Measurements from ENCODE around the gene UBE2E2. TPM values are rescaled to one million over a fixed set of nuclear protein-coding genes. Genes with fewer than 3 reads are reported as not detected.

The UBE2E2 gene
- total RNA-seq, 2 donors from 2014 or later: 1.2 to 7.6 TPM

GRCh38 chr3:23537101-23537551, 334.0 kb downstream of the UBE2E2 start:
- no peak for TF ChIP-seq CTCF (IDR thresholded peaks at IDR 0.05)
- Histone ChIP-seq H3K27ac (no peak overlapping the region), H3K9ac (ENCODE audit: low read depth in 2 of 2, low read length in 2 of 2) (no peak overlapping the region), H3K4me3 (no peak overlapping the region), H3K4me1 (no peaks in the 10 kb centered on the region), H3K36me3 (no peaks in the 10 kb centered on the region), H3K9me3 (no peaks in the 10 kb centered on the region), H3K27me3 (no peaks in the 10 kb centered on the region)
- intact Hi-C loops (cut with DNase I): no loop called here
- no peak for DNase-seq

- H3K27me3 ChIP-seq: no peaks in the 10 kb centered on the region
- no peak overlapping the region for H3K4me3 ChIP-seq
- no peaks in the 10 kb centered on the region for H3K36me3 ChIP-seq
- no peak overlapping the region for H3K27ac ChIP-seq
- no peaks in the 10 kb centered on the region for H3K4me1 ChIP-seq
- intact Hi-C loops (cut with DNase I): no loop called here
- TF ChIP-seq CTCF (IDR thresholded peaks at IDR 0.05): no peak
- no peak overlapping the region for H3K9ac ChIP-seq (ENCODE audit: low read depth in 2 of 2, low read length in 2 of 2)
- DNase-seq: no peak
- H3K9me3 ChIP-seq: no peaks in the 10 kb centered on the region
These were observed 336.1 kb downstream of the UBE2E2 start for GRCh38 chr3:23539185-23539584.

DNA sequence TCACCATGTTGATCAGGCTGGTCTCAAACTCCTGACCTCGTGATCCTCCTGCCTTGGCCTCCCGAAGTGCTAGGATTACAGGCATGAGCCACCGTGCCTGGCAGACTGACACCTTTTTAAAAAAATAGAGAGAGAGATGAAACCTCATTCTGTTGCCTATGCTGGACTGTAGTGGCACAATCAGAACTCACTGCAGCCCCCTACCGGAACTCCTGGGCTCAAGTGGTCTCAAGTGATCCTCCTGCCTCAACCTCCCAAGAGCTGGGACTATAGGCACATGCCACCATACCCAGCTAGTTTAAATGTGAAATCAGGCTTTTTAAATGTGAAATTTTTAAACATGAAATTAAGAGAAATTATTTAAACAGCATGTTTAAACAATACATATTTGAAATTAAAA, 337.5 kb downstream of the UBE2E2 start:
- H3K27me3 ChIP-seq: no peaks in the 10 kb centered on the region
- no peak overlapping the region for H3K4me3 ChIP-seq
- TF ChIP-seq CTCF (IDR thresholded peaks at IDR 0.05): no peak
- H3K36me3 ChIP-seq: no peaks in the 10 kb centered on the region
- H3K27ac ChIP-seq: no peak overlapping the region
- H3K4me1 ChIP-seq: no peaks in the 10 kb centered on the region
- H3K9me3 ChIP-seq: no peaks in the 10 kb centered on the region
- intact Hi-C loops (cut with DNase I): no loop called here
- no peak for DNase-seq
- no peak overlapping the region for H3K9ac ChIP-seq (ENCODE audit: low read depth in 2 of 2, low read length in 2 of 2)

DNA sequence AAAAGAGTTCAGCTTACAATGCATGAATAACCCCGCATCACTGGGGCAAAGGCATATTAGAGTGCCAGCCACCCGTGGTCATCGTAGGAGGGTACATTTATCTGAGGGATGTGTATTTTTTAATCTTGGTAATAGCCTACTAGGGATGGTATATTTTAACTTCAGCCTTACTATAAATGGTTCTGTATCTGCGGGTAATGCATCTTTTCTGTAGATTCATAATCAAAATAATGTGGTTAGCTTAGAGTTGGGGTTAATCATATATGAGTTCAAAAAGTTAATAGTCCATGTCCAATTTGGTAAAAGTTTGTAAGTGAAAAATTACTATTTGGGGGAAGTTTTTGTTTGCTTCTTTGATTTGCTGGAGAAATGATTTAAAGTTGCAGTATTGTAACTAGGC, 339.0 kb downstream of the UBE2E2 start:
- Histone ChIP-seq H3K36me3 (no peaks in the 10 kb centered on the region), H3K9me3 (no peaks in the 10 kb centered on the region), H3K9ac (ENCODE audit: low read depth in 2 of 2, low read length in 2 of 2) (no peak overlapping the region), H3K27me3 (no peaks in the 10 kb centered on the region), H3K4me3 (no peak overlapping the region), H3K27ac (no peak overlapping the region), H3K4me1 (no peaks in the 10 kb centered on the region)
- intact Hi-C loops (cut with DNase I): no loop called here
- no peak for TF ChIP-seq CTCF (IDR thresholded peaks at IDR 0.05)
- no peak for DNase-seq

GRCh38 chr3:23546181-23546580, 343.1 kb downstream of the UBE2E2 start:
- H3K9me3 ChIP-seq: no peaks in the 10 kb centered on the region
- H3K4me3 ChIP-seq: no peak overlapping the region
- H3K4me1 ChIP-seq: no peaks in the 10 kb centered on the region
- intact Hi-C loops (cut with DNase I): no loop called here
- no peak for TF ChIP-seq CTCF (IDR thresholded peaks at IDR 0.05)
- no peaks in the 10 kb centered on the region for H3K27me3 ChIP-seq
- DNase-seq: no peak
- H3K27ac ChIP-seq: no peak overlapping the region
- no peaks in the 10 kb centered on the region for H3K36me3 ChIP-seq
- no peak overlapping the region for H3K9ac ChIP-seq (ENCODE audit: low read depth in 2 of 2, low read length in 2 of 2)
